ENCODE data around the gene S100A9. TPM values are rescaled to one million over a fixed set of nuclear protein-coding genes. Genes with fewer than 3 reads are reported as not detected.

The S100A9 gene
- total and polyA plus RNA-seq, 10 donors = 947 to 6,984 (median 2,376) TPM

DNA sequence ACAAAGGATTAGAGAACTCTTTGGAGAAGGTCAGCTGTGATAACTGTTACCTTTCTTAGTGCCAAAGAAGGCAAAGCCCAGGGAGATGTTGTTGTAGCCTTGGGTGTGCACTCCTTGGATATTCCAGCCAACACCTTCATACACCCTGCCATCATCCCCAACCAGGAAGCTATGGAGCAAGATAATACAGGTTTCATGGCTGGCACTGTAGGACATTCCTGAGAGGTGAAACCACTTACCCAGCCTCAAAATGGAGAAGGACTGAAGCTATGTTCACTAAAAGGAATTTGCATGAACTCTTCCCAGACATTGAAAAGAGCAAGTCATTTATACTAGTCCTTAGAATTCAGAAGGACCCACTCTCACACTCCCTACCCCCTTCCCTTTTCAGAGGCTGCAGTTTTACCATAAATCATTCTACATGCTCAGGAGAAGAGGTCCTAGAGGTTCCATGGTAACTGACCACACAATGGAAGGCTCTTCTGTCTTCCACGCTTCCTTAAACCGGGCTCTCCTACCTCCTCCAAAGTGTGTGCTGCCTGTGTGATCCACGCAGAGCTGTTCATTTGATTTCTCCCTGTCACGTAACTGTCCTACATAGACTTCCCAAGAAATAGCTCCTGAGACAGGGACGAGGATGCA, 14.5 kb upstream of the S100A9 start:
- WGBS, 5 donors = 23 to 41% (median 32%) methylated on average over 5 of the region's 5 CpGs
- Histone ChIP-seq H3K27me3 (replicated peaks in 1 of 7) (peaks cover 0 to 82% (median 5%) of the 10 kb centered on the region in 7 donors), H3K9me3 (no peaks in the 10 kb centered on the region), H3K4me3 (no peak overlapping the region), H3K36me3 (no peaks in the 10 kb centered on the region), H3K4me1 (peaks cover 0 to 38% (median 20%) of the 10 kb centered on the region in 6 donors), H3K27ac (no peak overlapping the region)
- no peak for DNase-seq
- TF ChIP-seq, protein P1, sequence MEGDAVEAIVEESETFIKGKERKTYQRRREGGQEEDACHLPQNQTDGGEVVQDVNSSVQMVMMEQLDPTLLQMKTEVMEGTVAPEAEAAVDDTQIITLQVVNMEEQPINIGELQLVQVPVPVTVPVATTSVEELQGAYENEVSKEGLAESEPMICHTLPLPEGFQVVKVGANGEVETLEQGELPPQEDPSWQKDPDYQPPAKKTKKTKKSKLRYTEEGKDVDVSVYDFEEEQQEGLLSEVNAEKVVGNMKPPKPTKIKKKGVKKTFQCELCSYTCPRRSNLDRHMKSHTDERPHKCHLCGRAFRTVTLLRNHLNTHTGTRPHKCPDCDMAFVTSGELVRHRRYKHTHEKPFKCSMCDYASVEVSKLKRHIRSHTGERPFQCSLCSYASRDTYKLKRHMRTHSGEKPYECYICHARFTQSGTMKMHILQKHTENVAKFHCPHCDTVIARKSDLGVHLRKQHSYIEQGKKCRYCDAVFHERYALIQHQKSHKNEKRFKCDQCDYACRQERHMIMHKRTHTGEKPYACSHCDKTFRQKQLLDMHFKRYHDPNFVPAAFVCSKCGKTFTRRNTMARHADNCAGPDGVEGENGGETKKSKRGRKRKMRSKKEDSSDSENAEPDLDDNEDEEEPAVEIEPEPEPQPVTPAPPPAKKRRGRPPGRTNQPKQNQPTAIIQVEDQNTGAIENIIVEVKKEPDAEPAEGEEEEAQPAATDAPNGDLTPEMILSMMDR (IDR thresholded peaks at IDR 0.05 in 8 of 11, conservative IDR thresholded peaks at IDR 0.05 in 3 of 11) = no peak
- no peak for TF ChIP-seq POLR2A (IDR thresholded peaks at IDR 0.05)
- intact Hi-C loops (cut with DNase I; ENCODE audit: low total_unique reads) = no loop called here

DNA sequence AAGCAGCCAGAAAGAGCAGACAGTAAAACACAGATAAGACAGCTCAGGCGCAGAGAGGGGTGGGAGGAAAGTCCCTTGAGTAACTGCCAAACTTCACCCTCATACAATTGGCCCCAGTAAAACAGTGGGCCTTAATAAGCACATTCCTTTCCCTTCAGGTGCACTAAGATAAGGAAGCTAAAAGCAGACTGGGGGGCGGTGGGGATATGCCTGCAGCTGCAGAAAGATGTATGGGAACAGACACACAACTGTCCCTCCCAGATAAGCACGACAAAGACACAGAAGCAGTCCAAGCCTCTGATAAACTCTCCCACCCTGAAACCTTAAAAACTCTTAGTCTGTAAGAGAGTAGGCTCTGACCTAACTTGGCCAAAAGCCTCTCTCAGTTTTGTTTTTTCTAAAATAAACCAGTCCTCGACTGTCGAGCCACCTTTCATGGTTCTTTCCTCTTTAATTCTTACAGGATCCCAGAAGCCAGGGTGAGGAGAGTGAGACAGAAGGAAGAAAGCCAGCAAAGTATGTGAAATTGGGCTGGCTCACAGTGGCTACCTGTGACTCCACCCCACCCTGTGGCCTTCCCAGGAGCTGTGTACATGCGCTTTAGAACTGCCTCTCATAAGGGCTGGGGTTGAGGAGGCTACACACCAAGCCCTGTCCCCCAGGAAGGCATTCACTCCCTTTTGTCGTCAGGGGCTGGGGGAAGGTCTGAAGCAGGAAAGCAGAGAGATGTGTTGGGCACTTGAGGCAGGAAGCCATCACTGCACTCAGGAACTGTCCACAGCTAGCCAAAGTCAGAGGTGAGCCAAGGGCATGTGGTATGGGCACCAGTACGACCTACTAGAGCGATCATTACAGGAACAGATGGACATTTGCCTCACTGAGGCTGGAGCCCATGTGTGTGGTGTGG, 13.6 kb upstream of the S100A9 start:
- intact Hi-C loops (cut with DNase I; ENCODE audit: low total_unique reads) = no loop called here
- Histone ChIP-seq H3K9me3 (no peaks in the 10 kb centered on the region), H3K27ac (peak overlapping the region in 3 of 8 donors; percentile 21 to 55 (median 30)), H3K4me3 (no peak overlapping the region), H3K36me3 (no peaks in the 10 kb centered on the region), H3K4me1 (peaks cover 0 to 38% (median 20%) of the 10 kb centered on the region in 6 donors), H3K27me3 (replicated peaks in 1 of 7) (peaks cover 0 to 86% (median 5%) of the 10 kb centered on the region in 7 donors)
- 32 to 42% (median 38%) methylated on average over 8 to 9 of the region's 9 CpGs for WGBS, 5 donors
- DNase-seq = peak; percentile 22
- TF ChIP-seq, protein P1 (IDR thresholded peaks at IDR 0.05 in 8 of 11, conservative IDR thresholded peaks at IDR 0.05 in 3 of 11) = no peak
- TF ChIP-seq POLR2AphosphoS5 (IDR thresholded peaks at IDR 0.05) = no peak
- TF ChIP-seq POLR2A (IDR thresholded peaks at IDR 0.05) = no peak

DNA sequence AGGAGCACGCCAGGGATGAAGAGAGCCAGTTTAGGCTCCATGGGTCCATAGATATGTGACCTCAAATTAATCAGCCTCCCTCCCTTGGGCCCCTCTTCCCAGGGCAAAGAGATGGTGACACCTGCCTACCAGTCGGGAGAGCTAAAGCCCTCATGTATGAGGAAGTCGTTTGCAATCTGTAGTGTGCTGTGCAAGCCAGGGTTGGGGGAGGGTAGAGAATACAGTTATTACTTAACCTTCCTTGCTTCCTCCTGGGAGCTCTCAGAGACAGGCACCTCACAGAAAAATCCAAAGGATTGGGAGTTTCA, 13.0 kb upstream of the S100A9 start:
- intact Hi-C loops (cut with DNase I; ENCODE audit: low total_unique reads) = no loop called here
- Histone ChIP-seq H3K36me3 (no peaks in the 10 kb centered on the region), H3K4me3 (no peak overlapping the region), H3K27ac (peak overlapping the region in 3 of 8 donors; percentile 21 to 55 (median 30)), H3K27me3 (replicated peaks in 1 of 7) (peaks cover 0 to 91% (median 7%) of the 10 kb centered on the region in 7 donors), H3K9me3 (no peaks in the 10 kb centered on the region), H3K4me1 (peaks cover 0 to 38% (median 20%) of the 10 kb centered on the region in 6 donors)
- TF ChIP-seq, protein P1 (IDR thresholded peaks at IDR 0.05 in 8 of 11, conservative IDR thresholded peaks at IDR 0.05 in 3 of 11) = no peak
- TF ChIP-seq POLR2A (IDR thresholded peaks at IDR 0.05) = no peak
- TF ChIP-seq POLR2AphosphoS5 (IDR thresholded peaks at IDR 0.05) = no peak
- DNase-seq = no peak
- 24 to 28% (median 26%) methylated on average over 3 of the region's 3 CpGs for WGBS, 5 donors
